Mammary epithelial cell (primary cell): ENCODE data around the gene ZFP42.

ENCODE experiments used
- EZH2 ChIP-seq: IDR thresholded peaks from 2 replicates; pipeline ENCODE4 v1.6.1; 2012; ENCODE audit warnings: low read length, inconsistent platforms, borderline replicate concordance
- TF ChIP-seq, protein P1 (sequence below), 2 donors: IDR thresholded peaks in 1 of 2; conservative IDR thresholded peaks in 1 of 2; 2 replicates each; pipeline ENCODE4 v1.5.1; 2011 to 2012; ENCODE audit warnings: inconsistent platforms in 2 of 2, low read length in 2 of 2, mild to moderate bottlenecking in 2 of 2, control low read depth in 1 of 2, low read depth in 1 of 2; ENCODE audit not compliant: insufficient read depth in 1 of 2; ENCODE audit errors: extremely low read depth in 1 of 2

- TF ChIP-seq EZH2, result no peak
- TF ChIP-seq, protein P1, sequence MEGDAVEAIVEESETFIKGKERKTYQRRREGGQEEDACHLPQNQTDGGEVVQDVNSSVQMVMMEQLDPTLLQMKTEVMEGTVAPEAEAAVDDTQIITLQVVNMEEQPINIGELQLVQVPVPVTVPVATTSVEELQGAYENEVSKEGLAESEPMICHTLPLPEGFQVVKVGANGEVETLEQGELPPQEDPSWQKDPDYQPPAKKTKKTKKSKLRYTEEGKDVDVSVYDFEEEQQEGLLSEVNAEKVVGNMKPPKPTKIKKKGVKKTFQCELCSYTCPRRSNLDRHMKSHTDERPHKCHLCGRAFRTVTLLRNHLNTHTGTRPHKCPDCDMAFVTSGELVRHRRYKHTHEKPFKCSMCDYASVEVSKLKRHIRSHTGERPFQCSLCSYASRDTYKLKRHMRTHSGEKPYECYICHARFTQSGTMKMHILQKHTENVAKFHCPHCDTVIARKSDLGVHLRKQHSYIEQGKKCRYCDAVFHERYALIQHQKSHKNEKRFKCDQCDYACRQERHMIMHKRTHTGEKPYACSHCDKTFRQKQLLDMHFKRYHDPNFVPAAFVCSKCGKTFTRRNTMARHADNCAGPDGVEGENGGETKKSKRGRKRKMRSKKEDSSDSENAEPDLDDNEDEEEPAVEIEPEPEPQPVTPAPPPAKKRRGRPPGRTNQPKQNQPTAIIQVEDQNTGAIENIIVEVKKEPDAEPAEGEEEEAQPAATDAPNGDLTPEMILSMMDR (conservative IDR thresholded peaks at IDR 0.05 in 1 of 2, IDR thresholded peaks at IDR 0.05 in 1 of 2; ENCODE audit: extremely low read depth in 1 of 2, insufficient read depth in 1 of 2, low read depth in 1 of 2, low read length in 2 of 2), result no peak
Measured at GRCh38 chr4:188031751-188032150, 36.2 kb downstream of the ZFP42 start.
